ENCODE data around the gene DHX58. TPM values are rescaled to one million over a fixed set of nuclear protein-coding genes. Genes with fewer than 3 reads are reported as not detected.

DHX58 gene
- total and polyA plus RNA-seq, 4 donors, result 4.0 to 21.9 (median 12.2) TPM

GRCh38 chr17:42051645-42052044, 60.9 kb downstream of the DHX58 start:
- Histone ChIP-seq H3K4me3 (ENCODE audit: low read depth in 1 of 3, low read length in 3 of 3) (no peak overlapping the region), H3K36me3 (ENCODE audit: control insufficient read depth in 4 of 4, insufficient read depth in 3 of 4, low read depth in 1 of 4, low read length in 3 of 4) (no peaks in the 10 kb centered on the region), H3K9ac (ENCODE audit: low read depth in 1 of 2, low read length in 2 of 2) (no peak overlapping the region), H3K4me1 (ENCODE audit: control insufficient read depth in 4 of 4, insufficient read depth in 4 of 4, low read length in 3 of 4) (peaks cover 0 to 5% (median 2%) of the 10 kb centered on the region in 4 donors), H3K27me3 (ENCODE audit: control insufficient read depth in 4 of 4, insufficient read depth in 4 of 4, low read length in 3 of 4) (no peaks in the 10 kb centered on the region), H3K27ac (ENCODE audit: low read depth in 1 of 2, low read length in 2 of 2) (no peak overlapping the region), H3K9me3 (ENCODE audit: control insufficient read depth in 4 of 4, low read length in 3 of 4) (no peaks in the 10 kb centered on the region)
- TF ChIP-seq ATF3 (IDR thresholded peaks at IDR 0.05) (no peak), HNF4A (conservative IDR thresholded peaks at IDR 0.05) (no peak), REST (IDR thresholded peaks at IDR 0.05) (no peak), YY1 (IDR thresholded peaks at IDR 0.05) (no peak), HNF4G (IDR thresholded peaks at IDR 0.05) (no peak)
- TF ChIP-seq, protein P1, sequence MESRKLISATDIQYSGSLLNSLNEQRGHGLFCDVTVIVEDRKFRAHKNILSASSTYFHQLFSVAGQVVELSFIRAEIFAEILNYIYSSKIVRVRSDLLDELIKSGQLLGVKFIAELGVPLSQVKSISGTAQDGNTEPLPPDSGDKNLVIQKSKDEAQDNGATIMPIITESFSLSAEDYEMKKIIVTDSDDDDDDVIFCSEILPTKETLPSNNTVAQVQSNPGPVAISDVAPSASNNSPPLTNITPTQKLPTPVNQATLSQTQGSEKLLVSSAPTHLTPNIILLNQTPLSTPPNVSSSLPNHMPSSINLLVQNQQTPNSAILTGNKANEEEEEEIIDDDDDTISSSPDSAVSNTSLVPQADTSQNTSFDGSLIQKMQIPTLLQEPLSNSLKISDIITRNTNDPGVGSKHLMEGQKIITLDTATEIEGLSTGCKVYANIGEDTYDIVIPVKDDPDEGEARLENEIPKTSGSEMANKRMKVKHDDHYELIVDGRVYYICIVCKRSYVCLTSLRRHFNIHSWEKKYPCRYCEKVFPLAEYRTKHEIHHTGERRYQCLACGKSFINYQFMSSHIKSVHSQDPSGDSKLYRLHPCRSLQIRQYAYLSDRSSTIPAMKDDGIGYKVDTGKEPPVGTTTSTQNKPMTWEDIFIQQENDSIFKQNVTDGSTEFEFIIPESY (IDR thresholded peaks at IDR 0.05), result no peak
- no peak for DNase-seq (ENCODE audit: low spot score)
- WGBS, result 93% methylated on average over 7 of the region's 7 CpGs

Other genes starting within 250 kb of the DHX58 start
- 10 to 100 TPM; 11.9 to 12.6 TPM for gene KLHL11, start 247.3 kb downstream of the DHX58 start, total RNA-seq
- 1 to 10 TPM in 1 of 2 donors, under 1 TPM in 1; 0.68 to 2.4 TPM for gene KLHL11, start 247.3 kb downstream of the DHX58 start, polyA plus RNA-seq
- 100 to 1,000 TPM in 1 of 2 donors, 10 to 100 TPM in 1; 55.4 to 133 TPM for gene ACLY, start 193.8 kb downstream of the DHX58 start, total RNA-seq
- gene ACLY, start 193.8 kb downstream of the DHX58 start, polyA plus RNA-seq, result 10 to 100 TPM; 12.1 to 18.8 TPM
- 1 to 10 TPM in 1 of 2 donors, under 1 TPM in 1; 0.25 to 1.0 TPM for gene ODAD4, start 182.1 kb downstream of the DHX58 start, total RNA-seq
- under 1 TPM; 0.07 to 0.21 TPM for gene ODAD4, start 182.1 kb downstream of the DHX58 start, polyA plus RNA-seq
- 10 to 100 TPM; 25.3 to 29.6 TPM for gene CNP, start 145.9 kb downstream of the DHX58 start, total RNA-seq
- gene CNP, start 145.9 kb downstream of the DHX58 start, polyA plus RNA-seq, result 10 to 100 TPM; 30.7 to 38.3 TPM
- 10 to 100 TPM; 28.7 to 33.9 TPM for gene DNAJC7, start 95.3 kb downstream of the DHX58 start, total RNA-seq
- 10 to 100 TPM; 29.4 to 31.8 TPM for gene DNAJC7, start 95.3 kb downstream of the DHX58 start, polyA plus RNA-seq
- gene NKIRAS2, start 92.6 kb downstream of the DHX58 start, total RNA-seq, result 10 to 100 TPM; 17.3 to 17.4 TPM
- gene NKIRAS2, start 92.6 kb downstream of the DHX58 start, polyA plus RNA-seq, result 10 to 100 TPM; 16.4 to 20.7 TPM
- under 1 TPM; 0.14 to 0.17 TPM for gene C17orf113, start 62.1 kb downstream of the DHX58 start, total RNA-seq
- gene C17orf113, start 62.1 kb downstream of the DHX58 start, polyA plus RNA-seq, result under 1 TPM in 1 of 2 donors, not detected in 1; 0.12 TPM
- under 1 TPM in 1 of 2 donors, not detected in 1; 0.19 TPM for gene ZNF385C, start 14.2 kb downstream of the DHX58 start, total RNA-seq
- gene ZNF385C, start 14.2 kb downstream of the DHX58 start, polyA plus RNA-seq, result under 1 TPM; 0.03 to 0.06 TPM
- 10 to 100 TPM in 1 of 2 donors, 1 to 10 TPM in 1; 5.1 to 14.4 TPM for gene KAT2A, start 8.7 kb upstream of the DHX58 start, total RNA-seq
- 10 to 100 TPM in 1 of 2 donors, 1 to 10 TPM in 1; 7.4 to 11.7 TPM for gene KAT2A, start 8.7 kb upstream of the DHX58 start, polyA plus RNA-seq
- under 1 TPM; 0.17 to 0.42 TPM for gene HSPB9, start 10.1 kb upstream of the DHX58 start, total RNA-seq
- 1 to 10 TPM in 1 of 2 donors, under 1 TPM in 1; 0.69 to 4.0 TPM for gene HSPB9, start 10.1 kb upstream of the DHX58 start, polyA plus RNA-seq
- gene RAB5C, start 42.3 kb upstream of the DHX58 start, total RNA-seq, result 10 to 100 TPM; 53.7 to 60.0 TPM
- gene RAB5C, start 42.3 kb upstream of the DHX58 start, polyA plus RNA-seq, result 100 to 1,000 TPM in 1 of 2 donors, 10 to 100 TPM in 1; 53.5 to 107 TPM
- gene KCNH4, start 68.4 kb upstream of the DHX58 start, total RNA-seq, result not detected
- under 1 TPM in 1 of 2 donors, not detected in 1; 0.01 TPM for gene KCNH4, start 68.4 kb upstream of the DHX58 start, polyA plus RNA-seq
- gene HCRT, start 72.7 kb upstream of the DHX58 start, total RNA-seq, result not detected
- gene HCRT, start 72.7 kb upstream of the DHX58 start, polyA plus RNA-seq, result not detected
- 10 to 100 TPM; 10.0 to 17.6 TPM for gene GHDC, start 81.8 kb upstream of the DHX58 start, total RNA-seq
- 10 to 100 TPM; 10.5 to 14.2 TPM for gene GHDC, start 81.8 kb upstream of the DHX58 start, polyA plus RNA-seq
- gene STAT5B, start 163.7 kb upstream of the DHX58 start, total RNA-seq, result 10 to 100 TPM; 31.0 to 33.9 TPM
- gene STAT5B, start 163.7 kb upstream of the DHX58 start, polyA plus RNA-seq, result 10 to 100 TPM in 1 of 2 donors, 1 to 10 TPM in 1; 6.7 to 12.1 TPM
- 10 to 100 TPM; 13.7 to 37.7 TPM for gene STAT5A, start 175.8 kb upstream of the DHX58 start, total RNA-seq
- 1 to 10 TPM; 1.7 to 4.0 TPM for gene STAT5A, start 175.8 kb upstream of the DHX58 start, polyA plus RNA-seq